T-helper 1 cell (primary cell): ENCODE results near the gene SYNGAP1.
"Not testable (repeated sequence)": the region's sequence is repeated elsewhere in the genome, so short reads cannot be mapped to it uniquely, and the experiment has no call there.

ENCODE experiments used
- DNase-seq, 5 donors: peaks; one replicate each; pipeline ENCODE4 v3.0.0-alpha.2; 2012 to 2020

Gene SYNGAP1

GRCh38 chr6:33483678-33484077, 63.8 kb downstream of the SYNGAP1 start:
- DNase-seq = no peak

- DNase-seq = not testable (repeated sequence)
Observed at GRCh38 chr6:33484673-33485262, 64.9 kb downstream of the SYNGAP1 start.

- DNase-seq = not testable (repeated sequence)
Observed at GRCh38 chr6:33485680-33486079, 65.8 kb downstream of the SYNGAP1 start.

- no peak for DNase-seq
Observed at GRCh38 chr6:33488339-33488738, 68.5 kb downstream of the SYNGAP1 start.

- DNase-seq = no peak
Observed at GRCh38 chr6:33490198-33490597, 70.3 kb downstream of the SYNGAP1 start.

GRCh38 chr6:33490621-33491020, 70.8 kb downstream of the SYNGAP1 start:
- no peak for DNase-seq

- DNase-seq = no peak
Observed at GRCh38 chr6:33492093-33492492, 72.2 kb downstream of the SYNGAP1 start.

GRCh38 chr6:33497157-33497556, 77.3 kb downstream of the SYNGAP1 start:
- DNase-seq = no peak

GRCh38 chr6:33502486-33502885, 82.6 kb downstream of the SYNGAP1 start:
- no peak for DNase-seq

GRCh38 chr6:33504486-33504885, 84.6 kb downstream of the SYNGAP1 start:
- DNase-seq = no peak
